DMS53 treated with DMSO at 0.1 percent for 48 hours (cell line): ENCODE measurements around the gene CRCP.
"Not testable (repeated sequence)": the region's sequence is repeated elsewhere in the genome, so short reads cannot be mapped to it uniquely, and the experiment has no call there.

Experiments used
- DNase-seq: peaks from one replicate; lab custom pipeline; 2025; ENCODE audit not compliant: unreplicated experiment; lab: John Stamatoyannopoulos, UW

Gene CRCP

GRCh38 chr7:66105263-66105748 is 9.3 kb upstream of the CRCP start:
- DNase-seq, result no peak

DNA sequence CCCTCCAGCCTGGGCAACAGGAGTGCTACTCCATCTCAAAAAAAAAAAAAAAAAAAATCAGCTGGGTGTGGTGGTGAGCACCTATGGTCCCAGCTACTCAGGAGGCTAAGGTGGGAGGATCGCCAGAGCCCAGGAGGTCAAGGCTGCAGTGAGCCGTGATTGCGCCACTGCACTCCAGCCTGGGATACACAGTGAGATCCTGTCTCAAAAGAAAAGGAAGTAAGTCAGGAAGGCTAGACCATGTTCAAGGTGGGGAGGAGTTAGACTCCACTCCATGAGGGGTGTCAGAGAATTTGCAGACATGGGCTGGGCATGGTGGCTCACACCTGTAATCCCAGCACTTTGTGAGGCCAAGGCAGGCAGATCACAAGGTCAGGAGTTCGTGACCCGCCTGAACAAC is 6.2 kb upstream of the CRCP start:
- DNase-seq, result not testable (repeated sequence)

GRCh38 chr7:66110856-66111255 is 3.8 kb upstream of the CRCP start:
- DNase-seq, result no peak

GRCh38 chr7:66116680-66117420 is 2.2 kb downstream of the CRCP start:
- not testable (repeated sequence) for DNase-seq

DNA sequence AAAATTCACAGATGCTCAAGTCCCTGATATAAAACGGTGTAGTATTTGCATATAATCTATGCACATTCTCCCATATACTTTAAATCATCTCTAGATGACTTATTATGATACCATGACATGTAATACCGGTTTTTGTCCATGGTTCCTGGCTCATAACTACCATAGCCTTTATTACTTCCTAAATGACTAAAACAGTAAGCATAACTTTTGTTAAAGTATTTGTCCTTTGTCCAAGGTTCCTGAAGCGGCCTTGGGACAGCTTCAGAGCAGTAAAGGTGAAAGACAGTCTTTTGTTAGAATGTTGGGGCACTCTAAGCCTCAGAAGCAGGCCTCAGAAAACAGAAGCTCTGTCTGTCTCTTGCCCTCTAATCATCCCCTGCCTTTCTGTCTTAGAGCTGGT is 4.0 kb downstream of the CRCP start:
- no peak for DNase-seq

GRCh38 chr7:66119245-66119850 is 4.7 kb downstream of the CRCP start:
- DNase-seq, result no peak

DNA sequence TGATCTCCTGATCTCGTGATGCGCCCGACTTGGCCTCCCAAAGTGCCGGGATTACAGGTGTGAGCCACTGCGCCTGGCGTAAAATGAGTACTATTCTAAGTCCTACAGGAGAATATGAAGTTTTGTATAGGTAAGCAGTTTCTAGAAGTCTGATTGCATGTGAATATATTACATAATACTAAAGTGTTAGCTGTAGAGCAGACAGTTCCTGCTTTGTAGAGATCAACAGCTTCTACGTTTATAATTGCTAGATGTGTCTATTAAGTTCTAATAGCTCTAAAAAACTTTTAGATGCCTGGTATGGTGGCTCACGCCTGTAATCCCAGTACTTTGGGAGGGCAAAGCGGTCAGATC is 8.5 kb downstream of the CRCP start:
- DNase-seq, result no peak

- DNase-seq, result not testable (repeated sequence)
Measured at GRCh38 chr7:66124569-66124861, 9.9 kb downstream of the CRCP start.

DNA sequence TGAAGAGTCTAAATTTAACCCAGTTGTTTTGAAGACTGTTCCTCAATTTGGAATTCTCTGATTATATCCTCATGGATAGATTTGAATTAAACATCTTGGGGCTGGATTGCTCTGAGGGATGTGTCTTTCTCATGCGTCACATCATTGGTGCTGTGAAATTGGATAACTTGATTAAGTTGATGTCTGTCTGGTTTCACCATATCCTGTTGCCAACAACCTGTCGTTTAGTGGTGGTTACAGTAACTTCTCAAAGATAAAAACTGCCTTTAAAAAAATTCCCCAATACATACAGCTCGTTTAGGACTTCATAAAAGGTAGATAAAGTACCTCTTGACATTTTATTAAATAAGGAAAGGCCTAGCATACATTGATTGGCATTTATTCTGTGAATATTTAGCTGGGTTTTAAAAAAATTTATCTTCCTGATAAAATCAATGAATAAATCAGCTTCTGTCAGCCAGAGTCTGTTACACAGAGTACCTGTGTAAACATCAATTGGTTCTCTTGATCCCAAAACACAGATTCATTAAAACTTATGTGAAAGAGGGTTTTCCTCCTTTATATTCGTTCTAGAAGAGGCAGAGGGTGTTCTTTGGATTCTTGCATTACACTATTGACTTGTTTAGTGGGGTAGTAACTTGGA is 10.5 kb downstream of the CRCP start:
- no peak for DNase-seq

GRCh38 chr7:66125781-66126352 is 11.2 kb downstream of the CRCP start:
- DNase-seq, result not testable (repeated sequence)

DNA sequence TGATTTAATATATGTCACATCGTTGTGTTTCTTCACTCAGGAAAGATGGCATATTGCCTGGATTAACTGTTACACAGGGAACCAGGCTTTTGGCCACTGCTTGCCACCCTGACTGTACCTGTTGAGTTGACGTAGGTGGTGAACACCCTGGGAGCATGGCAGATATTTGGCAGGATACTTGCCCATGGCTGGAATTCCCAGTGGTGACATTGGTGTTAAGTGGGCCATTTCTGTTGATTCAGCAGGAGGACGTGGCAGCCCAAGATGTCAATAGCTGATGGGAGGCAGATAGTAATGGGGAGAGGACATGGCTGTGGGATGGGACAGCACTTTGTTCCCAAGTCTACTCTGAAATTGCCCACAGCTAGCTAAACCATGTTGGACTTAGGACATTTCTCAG is 12.5 kb downstream of the CRCP start:
- DNase-seq, result not testable (repeated sequence)

- DNase-seq, result no peak
Measured at GRCh38 chr7:66138994-66139752, 24.5 kb downstream of the CRCP start.

GRCh38 chr7:66140924-66141323 is 26.3 kb downstream of the CRCP start:
- no peak for DNase-seq

GRCh38 chr7:66142334-66142733 is 27.7 kb downstream of the CRCP start:
- DNase-seq, result no peak

- no peak for DNase-seq
Measured at GRCh38 chr7:66142996-66143395, 28.3 kb downstream of the CRCP start.

- DNase-seq, result no peak
Measured at GRCh38 chr7:66143876-66144332, 29.3 kb downstream of the CRCP start.

DNA sequence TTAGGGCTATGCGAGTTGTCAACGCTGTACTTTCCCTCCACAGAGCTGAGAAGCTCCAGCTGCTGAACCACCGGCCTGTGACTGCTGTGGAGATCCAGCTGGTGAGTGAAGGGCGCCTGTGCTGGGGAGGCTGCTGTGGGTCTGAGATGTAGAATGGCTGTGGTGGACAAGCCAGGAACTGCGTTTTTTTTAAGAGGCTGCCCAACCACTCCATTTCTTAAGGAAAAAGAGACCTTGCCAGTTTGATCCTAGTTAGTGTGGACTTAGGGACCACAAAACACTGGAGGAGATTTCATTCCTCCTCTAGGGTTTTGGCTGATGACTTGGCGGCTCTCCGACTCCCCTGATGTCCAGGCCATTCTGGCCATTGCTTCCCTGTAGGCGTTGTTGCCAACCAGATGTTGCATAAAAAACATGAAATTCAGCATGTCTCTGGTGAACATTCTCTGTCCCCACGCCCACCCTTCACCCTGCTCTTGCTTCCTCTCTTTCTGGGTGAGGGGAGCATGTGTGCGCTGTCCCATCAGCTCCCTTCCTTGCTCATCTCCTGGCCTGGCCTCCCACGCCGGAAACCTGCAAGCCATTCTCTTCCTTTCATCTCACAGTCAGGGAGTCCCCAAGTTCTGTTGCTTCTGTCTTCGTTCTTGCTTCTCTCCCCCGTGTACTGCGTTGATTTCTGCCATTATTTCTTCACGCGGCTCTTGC is 30.9 kb downstream of the CRCP start:
- DNase-seq, result no peak

GRCh38 chr7:66146701-66147100 is 32.1 kb downstream of the CRCP start:
- DNase-seq, result no peak

- not testable (repeated sequence) for DNase-seq
Measured at GRCh38 chr7:66147657-66148056, 33.0 kb downstream of the CRCP start.

GRCh38 chr7:66150471-66150870 is 35.8 kb downstream of the CRCP start:
- DNase-seq, result no peak
